Stimulated activated CD4-positive, alpha-beta T cell treated with anti-CD3 and anti-CD28 coated beads, Interleukin-12 subunit alpha, Interleukin-12 subunit beta, amount 100 ng/mL, for 48 hours (primary cell): ENCODE measurements around the gene UST.

Experiments used
- DNase-seq, 3 donors: peaks; one replicate each; pipeline ENCODE4 v3.0.0-alpha.2; 2020; ENCODE audit warnings: low read depth in 2 of 3, low spot score in 1 of 3

The UST gene

DNA sequence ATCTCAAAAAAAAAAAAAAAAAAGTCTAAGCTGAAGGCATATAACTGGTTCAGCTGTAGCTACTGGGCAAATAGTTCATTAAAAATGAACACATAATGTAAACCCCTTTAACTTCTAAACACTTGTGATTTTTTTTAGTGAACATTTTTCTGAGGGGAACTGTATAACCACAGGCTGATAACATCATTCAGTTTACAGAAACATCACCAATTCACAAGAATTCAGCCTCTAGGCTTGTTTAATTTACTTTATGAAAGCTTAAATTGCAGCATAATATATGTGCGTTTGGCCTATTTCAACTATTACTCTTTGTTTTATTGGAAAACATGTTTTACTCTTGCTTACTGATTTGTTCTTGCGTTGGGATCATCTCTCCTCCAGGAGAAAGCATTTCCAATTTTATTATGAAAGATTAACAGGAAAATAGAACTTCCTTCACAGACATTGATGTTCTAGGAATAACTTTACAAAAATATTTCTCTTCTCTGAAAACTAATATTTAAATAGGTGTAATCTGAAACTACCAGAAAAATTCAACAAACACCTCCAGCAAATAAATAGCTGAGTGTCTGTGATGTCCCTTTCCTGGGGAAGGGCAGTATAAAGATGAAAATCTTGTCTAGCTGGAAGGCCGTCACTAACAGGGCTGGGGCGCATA lies 284.5 kb downstream of the UST start:
- DNase-seq, result no peak

DNA sequence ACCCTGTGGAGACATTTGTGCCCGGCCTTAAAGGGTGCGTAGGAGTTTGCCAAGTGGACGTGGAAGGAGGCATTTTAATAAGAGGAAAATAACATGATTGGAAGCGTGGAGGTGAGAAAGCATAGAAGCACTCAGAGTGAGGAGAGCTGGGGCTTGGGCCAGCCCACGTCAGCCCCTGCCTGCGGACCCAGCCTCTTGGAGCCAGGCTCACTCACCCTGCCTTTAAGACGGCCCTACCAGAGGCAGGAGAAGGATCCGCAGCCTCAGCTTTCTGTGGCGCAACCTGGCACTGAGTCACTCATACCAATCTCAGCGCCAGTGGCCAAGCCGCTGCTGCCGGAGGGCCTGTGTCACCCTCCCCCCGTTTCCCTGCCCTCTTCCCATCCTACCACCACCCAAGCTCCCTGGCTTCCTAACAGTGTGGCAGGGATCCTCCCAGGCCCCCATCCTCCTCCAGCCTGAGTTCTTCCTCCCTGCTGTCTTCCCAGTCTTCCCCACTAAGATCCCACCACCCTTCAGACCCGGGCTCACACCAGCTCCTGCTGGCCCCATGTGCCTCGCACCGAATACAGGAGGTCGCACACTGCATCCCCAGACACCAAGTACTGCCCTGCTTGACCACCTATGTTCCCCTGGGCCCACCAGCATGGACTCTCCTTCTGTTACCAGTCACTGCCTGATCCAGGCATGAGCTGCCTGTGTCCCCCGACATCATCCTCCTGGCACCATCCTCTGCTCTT lies 285.2 kb downstream of the UST start:
- DNase-seq, result peak in 2 of 3 donors; percentile 29 to 50

DNA sequence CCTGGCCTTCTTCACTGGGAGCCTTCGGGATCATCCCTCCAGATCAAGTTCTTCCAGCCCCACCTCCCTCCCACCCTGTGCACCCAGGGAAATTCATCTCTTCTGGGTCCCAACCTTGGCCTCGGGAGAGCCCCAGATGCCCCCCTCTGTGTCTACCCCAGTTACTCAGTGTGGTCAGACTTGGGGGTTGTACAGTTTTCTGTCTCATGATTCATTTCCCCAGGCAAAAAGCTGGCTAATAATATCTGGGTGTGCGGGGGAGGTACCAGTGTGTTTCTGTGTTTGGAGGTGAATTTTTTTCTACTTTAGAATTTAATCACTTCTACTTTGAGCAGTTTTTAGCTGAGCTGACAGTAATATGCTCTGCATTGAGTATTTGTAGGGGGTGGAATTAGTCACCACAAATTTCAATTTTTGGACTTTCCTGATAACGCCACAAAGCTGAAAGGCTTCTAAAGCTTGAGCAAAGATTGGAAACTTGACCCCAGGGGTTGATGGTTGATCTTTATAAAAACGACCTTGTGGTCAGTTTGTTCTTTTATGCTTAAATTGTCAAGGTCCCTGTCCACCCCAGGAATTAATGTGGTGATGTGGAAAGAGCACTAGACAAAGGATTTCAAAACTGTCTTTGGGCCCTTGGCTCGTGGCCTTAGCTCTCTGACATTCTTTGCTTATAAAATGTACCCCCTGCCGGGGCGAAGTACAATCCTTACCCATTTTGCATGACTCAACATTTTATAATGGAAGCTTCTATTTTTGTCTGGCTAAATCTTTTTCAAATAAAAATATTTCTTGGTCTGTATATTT lies 286.0 kb downstream of the UST start:
- DNase-seq, result peak; percentile 51 to 62 (median 58)

- DNase-seq, result no peak
Observed at GRCh38 chr6:149033454-149033853, 286.6 kb downstream of the UST start.

DNA sequence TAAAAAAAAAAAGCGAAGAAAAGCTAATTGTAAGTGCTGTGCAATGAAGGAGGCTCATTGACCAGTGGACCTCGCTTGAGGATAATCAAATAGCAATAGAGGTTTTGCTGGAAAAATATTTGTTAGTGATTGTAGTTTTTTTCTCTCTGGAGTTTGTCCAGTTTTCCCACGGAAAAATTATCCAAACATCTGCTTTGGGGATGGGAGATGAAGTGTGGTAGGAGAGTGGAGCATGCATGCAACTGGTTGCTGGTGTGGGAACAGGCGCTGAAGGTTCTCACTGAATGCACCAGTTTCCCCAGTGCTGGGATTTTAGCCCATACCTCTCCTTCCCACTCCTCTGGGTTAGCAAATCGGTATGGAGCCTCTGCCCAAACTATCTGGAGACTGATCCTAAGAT lies 288.9 kb downstream of the UST start:
- DNase-seq, result no peak

- no peak for DNase-seq
Observed at GRCh38 chr6:149037051-149037671, 290.3 kb downstream of the UST start.

DNA sequence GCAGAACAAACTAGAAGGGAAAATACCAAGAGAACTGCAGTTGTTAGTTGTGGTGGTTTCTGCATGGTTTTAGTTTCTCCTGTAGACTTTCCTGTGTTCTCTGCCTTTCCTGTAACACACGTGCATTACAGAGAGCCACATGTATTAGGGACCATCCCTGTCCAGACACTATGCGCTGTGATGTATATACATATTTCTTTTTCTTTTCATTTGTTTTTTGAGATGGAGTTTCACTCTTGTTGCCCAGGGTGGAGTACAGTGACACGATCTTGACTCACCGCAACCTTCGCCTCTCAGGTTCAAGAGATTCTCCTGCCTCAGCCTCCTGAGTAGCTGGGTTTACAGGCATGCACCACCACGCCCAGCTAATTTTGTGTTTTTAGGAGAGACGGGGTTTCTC lies 292.2 kb downstream of the UST start:
- DNase-seq, result peak in 1 of 3 donors; percentile 32

DNA sequence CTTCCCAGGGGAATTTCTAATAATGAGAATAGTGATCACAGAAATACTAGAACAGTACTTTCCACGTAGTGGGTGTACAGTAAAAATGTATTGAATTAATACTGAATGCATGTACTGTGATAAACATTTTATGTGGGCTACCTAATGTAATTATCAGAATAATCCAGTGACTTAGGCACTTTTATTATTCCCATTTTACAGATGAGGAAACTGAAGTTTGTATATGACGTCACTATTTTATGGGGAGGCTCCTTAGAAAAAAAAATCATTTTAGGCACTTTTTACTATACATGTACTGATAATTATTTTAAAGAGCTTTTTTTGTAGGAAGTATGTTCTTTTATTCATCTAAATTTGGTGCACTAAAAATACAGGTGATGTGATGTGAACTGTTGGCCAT lies 295.1 kb downstream of the UST start:
- no peak for DNase-seq

DNA sequence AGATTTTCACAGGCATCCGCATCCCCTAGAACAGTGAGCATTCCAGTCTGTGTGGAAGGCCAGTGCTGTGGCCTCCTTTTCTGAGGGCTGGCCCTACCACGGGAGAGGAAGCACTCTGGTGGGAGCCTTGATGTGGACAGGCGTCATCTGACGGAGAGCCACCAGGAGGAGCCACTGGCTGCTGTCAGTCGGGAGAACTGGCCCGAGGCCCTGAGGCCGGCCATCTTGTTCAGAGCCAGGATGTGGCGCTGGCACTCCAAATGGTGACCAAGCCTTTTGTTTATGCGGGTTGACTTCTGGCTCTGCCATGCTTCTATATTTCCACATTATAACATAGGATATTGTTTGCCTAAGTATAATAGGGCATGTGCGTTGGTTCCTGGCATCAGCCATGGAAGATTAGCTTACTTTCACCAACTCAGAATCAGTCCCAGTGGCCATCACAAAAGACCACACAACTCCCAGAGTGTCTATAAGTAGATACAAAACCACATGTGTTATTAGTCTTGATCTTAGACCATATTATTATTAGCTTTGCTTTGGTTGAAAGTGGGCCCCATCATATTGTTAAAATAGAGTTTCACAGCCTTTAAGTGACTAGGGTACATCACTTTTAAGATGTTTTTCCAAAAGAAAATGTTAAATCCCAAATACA lies 296.8 kb downstream of the UST start:
- DNase-seq, result peak in 1 of 3 donors; percentile 27

DNA sequence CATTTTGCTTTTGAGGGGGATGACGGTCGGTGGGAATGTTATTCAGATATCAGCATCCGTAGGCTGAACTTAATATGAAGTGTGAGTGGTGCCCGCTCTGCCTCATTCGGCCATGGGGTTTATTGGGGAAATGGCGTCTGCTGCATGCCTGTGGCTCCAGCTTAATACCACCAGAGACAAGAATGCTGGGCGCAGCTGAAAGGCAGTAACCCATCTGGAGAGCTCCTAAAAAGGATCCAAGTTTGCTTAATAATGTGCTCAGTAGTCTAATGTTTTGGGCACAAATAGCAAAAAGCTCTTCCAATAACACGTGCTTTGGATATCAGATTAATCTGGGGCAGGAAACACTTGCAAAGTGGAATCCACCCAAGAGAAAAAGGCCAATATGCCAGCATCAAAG lies 297.7 kb downstream of the UST start:
- DNase-seq, result no peak

DNA sequence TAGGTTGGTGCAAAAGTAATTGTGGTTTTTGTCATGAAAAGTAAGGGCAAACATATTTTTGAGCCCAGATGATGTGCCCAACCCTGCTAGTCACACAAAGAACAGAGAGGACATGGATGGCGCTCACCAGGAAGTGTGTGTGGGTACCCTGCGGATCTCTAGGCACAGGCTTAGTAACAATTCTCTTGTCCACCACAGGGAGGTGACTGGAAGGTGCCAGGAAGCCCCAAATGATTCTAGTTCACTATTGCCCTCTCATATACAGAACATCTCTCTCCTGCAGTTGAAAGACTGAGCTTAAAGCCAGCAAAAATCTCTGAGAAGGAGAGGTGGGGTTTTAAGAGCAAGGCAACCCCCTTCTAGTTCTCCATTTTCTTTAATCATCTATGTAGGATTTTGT lies 298.6 kb downstream of the UST start:
- DNase-seq, result no peak

- no peak for DNase-seq
Observed at GRCh38 chr6:149046164-149046821, 299.5 kb downstream of the UST start.

- DNase-seq, result no peak
Observed at GRCh38 chr6:149046822-149047246, 300.0 kb downstream of the UST start.

DNA sequence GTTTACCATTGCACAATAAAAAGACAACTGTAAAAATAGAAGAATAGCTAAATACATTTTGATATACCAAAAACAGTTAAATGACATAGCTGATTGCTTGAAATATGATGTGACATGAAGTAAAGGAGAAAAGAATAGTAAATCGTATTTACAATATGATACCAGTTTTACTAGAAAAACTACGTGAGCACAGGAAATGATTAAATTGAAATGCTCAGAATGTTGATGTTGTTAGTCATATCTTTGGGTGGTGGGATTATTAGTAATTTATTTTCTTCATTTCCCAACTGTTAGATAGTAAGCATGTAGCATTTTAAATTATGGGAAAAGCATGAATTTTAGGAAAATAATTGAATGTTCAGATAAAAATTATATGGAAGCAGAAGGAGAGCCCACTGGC lies 302.4 kb downstream of the UST start:
- no peak for DNase-seq

DNA sequence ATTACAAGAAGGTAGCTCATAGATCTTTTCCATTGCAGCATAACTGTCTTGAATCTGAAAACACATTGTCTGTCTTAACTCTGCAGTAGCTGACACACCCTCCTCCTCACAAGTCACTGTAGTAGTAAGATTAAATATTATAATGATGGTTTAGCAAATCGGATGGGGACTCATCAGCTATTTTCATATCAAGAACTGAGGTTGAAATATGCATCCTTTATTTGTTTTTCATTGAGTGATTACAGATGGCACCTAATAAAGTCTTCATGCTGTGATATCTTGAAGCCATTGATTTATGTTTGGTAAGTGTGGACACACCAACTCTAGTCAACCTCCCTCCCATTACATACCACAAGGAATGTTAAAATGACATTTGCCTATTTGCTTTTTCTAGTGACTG lies 303.3 kb downstream of the UST start:
- DNase-seq, result no peak

DNA sequence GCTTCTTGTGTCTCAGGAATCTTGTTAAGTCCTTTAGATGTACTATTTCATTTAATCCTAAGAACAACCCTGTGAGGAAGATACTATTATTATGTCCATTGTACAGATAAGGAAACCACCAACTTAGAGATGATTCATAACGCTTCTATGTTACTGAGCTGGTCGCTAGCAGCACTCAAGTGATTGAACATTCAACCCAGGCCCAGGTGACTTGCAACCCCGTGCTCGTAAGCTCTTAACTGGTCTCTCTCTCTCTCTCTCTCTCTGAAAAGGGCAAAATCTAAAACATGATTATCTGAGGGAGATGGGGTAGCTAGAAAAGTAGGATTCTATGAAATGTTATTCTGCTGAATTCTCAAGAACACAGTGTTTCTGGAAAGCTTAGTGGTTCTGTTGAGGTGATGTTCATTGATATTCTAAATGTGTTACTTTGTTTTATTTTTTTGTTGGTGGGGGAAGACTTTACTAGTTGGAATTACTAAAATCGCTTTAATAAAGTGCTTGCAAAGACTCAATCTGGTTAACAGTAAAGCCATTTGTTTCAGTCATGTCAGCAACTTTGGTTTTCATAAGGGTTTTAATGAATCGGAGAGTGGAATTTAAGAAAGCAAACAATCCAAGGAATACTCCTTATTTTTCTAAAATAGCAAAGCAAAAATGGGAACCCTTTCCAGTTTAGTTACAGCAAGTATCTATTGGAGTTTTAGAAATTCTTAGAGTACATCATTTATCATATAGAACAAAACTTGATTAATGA lies 305.7 kb downstream of the UST start:
- no peak for DNase-seq

DNA sequence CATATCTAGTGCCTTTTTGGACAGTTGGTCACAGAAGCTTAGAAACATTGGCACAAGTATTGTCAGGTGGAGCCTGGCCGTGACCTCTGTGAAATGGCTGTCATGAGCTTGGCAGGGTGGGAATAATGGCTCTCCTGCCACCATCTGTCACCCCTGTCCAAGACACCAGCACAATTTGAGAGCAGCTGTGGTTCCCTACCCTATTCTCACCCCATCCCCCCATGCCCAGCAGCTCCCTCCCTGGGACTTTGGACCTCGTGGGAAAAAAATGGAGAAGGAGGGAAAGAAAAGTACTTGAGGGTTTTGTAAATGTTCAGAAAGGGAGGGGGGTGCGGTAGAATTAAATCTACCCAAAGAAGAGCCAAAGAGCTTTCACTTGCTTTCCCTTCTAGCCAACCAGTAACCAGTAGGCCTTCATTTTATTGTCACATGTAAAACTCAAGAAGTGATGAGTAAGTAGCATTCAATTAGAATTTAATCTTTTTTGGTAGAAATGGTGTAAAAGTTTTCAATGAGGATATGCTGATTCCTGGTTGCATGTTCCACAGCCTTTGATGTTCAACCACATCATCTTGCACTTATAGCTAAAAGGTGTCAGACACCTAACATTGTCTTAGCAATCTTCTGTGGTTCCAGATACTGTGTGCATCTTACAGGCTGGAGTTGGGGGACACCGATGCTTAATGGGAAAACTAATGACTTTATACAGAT lies 307.2 kb downstream of the UST start:
- DNase-seq, result no peak

DNA sequence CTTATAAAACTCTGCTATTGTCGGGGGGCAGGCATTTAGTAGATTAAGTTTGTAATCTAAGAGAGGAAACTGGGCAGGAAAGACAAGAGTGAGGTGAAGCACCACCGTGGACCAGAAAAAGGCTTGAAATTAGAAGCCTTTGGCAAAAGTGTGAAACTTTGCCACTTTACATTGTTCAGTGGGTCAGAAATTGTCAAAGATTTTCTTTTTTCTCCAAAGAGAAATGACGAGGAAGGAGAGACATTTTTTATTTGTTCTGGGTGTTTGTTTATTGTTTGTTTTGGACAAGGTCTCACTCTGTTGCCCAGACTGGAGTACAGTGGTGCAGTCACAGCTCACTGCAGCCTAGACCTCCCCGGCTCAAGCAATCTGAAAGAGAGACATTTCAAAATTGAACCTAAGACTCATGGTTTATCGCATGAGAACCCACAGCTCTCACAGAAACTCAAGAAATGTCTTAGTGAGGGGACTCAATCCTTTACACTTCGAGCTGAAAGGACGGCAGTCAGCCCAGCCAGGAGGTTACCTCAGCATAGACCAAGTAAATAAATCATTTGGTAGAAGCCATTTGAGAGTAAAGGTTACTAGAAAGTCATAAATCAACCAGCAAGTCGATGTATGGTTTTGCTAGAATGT lies 307.8 kb downstream of the UST start:
- no peak for DNase-seq
